Endothelial cell of umbilical vein (primary cell): ENCODE data around the gene SNAPIN. TPM values are rescaled to one million over a fixed set of nuclear protein-coding genes. Genes with fewer than 3 reads are reported as not detected.
"Not testable (repeated sequence)": the region's sequence is repeated elsewhere in the genome, so short reads cannot be mapped to it uniquely, and the experiment has no call there.

Experiments
- BruUV-seq: library from RNA; stranded (reverse); fragments of 400-500 nt; replicated peaks from 2 replicates; lab custom pipeline; 2021; lab: Mats Ljungman, UMichigan
- CTCF ChIA-PET: fragments of 300-600, 350-600 bp; sonication (Branson Sonifier 250); formaldehyde crosslinking; loops from one replicate; lab custom pipeline; 2021; ENCODE audit warnings: antibody characterized with exemption, inconsistent platforms; lab: Charles Lee
- POLR2A ChIA-PET: fragments of 300-600, 350-600 bp; sonication (Branson Sonifier 250); formaldehyde crosslinking; loops from one replicate; lab custom pipeline; 2021; ENCODE audit warnings: antibody characterized with exemption, inconsistent platforms; lab: Charles Lee
- DNase-seq: peaks from one replicate; pipeline ENCODE4 v3.0.0-alpha.2; 2011; ENCODE audit warnings: low read depth, low spot score
- FAIRE-seq: peaks from 2 replicates; lab custom pipeline; 2011; peaks lifted over from hg19 to GRCh38; lab: Jason Lieb, UNC
- H2AFZ ChIP-seq: 2 replicates; pipeline ENCODE4 v1.6.0; 2012; ENCODE audit warnings: low read depth, low read length, control low read depth, inconsistent platforms
- H3K27ac ChIP-seq: 2 replicates; pipeline ENCODE4 v1.5.1; 2011; ENCODE audit warnings: low read depth, mild to moderate bottlenecking, control low read depth, low read length, moderate library complexity; ENCODE audit not compliant: insufficient read depth
- H3K27me3 ChIP-seq, 2 experiments: 2 replicates each; pipeline versions ENCODE4 v1.6.0 to v1.6.1; 2011; ENCODE audit warnings: low read length in 2 of 2, mixed read lengths in 1 of 2; ENCODE audit not compliant: control insufficient read depth in 2 of 2, insufficient read depth in 2 of 2
- H3K36me3 ChIP-seq, 2 experiments: 2 replicates in 1 of 2; 3 replicates in 1 of 2; pipeline ENCODE4 v1.5.1; 2011; ENCODE audit warnings: low read length in 2 of 2, mild to moderate bottlenecking in 1 of 2, moderate library complexity in 1 of 2; ENCODE audit not compliant: control insufficient read depth in 2 of 2, insufficient read depth in 2 of 2; ENCODE audit errors: extremely low read depth in 1 of 2
- H3K4me1 ChIP-seq: 3 replicates; pipeline ENCODE4 v1.5.1; 2011; ENCODE audit warnings: mild to moderate bottlenecking, low read length; ENCODE audit not compliant: control insufficient read depth, insufficient read depth; ENCODE audit errors: extremely low read depth
- H3K4me2 ChIP-seq: 2 replicates; pipeline ENCODE4 v1.6.1; 2011; ENCODE audit warnings: low read length, control low read depth, mixed read lengths; ENCODE audit not compliant: insufficient read depth
- H3K4me3 ChIP-seq, 3 experiments: fragments of 200-600 bp in 1 of 3; sonication (generic), shearing (Covaris generic) in 1 of 3; replicated peaks in 1 of 3; 2 replicates each; pipeline ENCODE4 v1.5.1; 2011 to 2016; ENCODE audit warnings: control low read depth in 3 of 3, low read length in 3 of 3, mild to moderate bottlenecking in 2 of 3, inconsistent platforms in 1 of 3, low read depth in 1 of 3, moderate library complexity in 1 of 3; ENCODE audit not compliant: insufficient read depth in 1 of 3
- H3K79me2 ChIP-seq: 2 replicates; pipeline ENCODE4 v1.6.0; 2012; ENCODE audit warnings: low read length, inconsistent platforms; ENCODE audit not compliant: control insufficient read depth, insufficient read depth
- H3K9ac ChIP-seq: replicated peaks from 2 replicates; pipeline ENCODE3; 2011; ENCODE audit warnings: low read length, control low read depth; ENCODE audit not compliant: insufficient read depth; ENCODE audit errors: extremely low read depth
- H3K9me1 ChIP-seq: replicated peaks from 3 replicates; pipeline ENCODE4 v1.6.0; 2011; ENCODE audit warnings: mild to moderate bottlenecking, low read length; ENCODE audit not compliant: control insufficient read depth, insufficient read depth; ENCODE audit errors: extremely low read depth
- H3K9me3 ChIP-seq: replicated peaks from 2 replicates; pipeline ENCODE4 v1.5.1; 2012; ENCODE audit warnings: low read length, inconsistent platforms; ENCODE audit not compliant: control insufficient read depth, insufficient read depth
- H4K20me1 ChIP-seq: replicated peaks from 2 replicates; pipeline ENCODE3; 2011; ENCODE audit warnings: mild to moderate bottlenecking, low read length; ENCODE audit not compliant: control insufficient read depth, insufficient read depth; ENCODE audit errors: extremely low read depth
- CTCF ChIP-seq, 2 donors: IDR thresholded peaks; 1 replicate in 1 of 2; 2 replicates in 1 of 2; pipeline ENCODE4 v1.5.1; 2011; ENCODE audit warnings: low read length in 2 of 2, mild to moderate bottlenecking in 2 of 2, moderate library complexity in 2 of 2, control low read depth in 1 of 2, inconsistent platforms in 1 of 2, low read depth in 1 of 2; ENCODE audit not compliant: insufficient read depth in 1 of 2; ENCODE audit errors: extremely low read depth in 1 of 2
- EZH2 ChIP-seq: IDR thresholded peaks from 2 replicates; pipeline ENCODE4 v1.6.1; 2012; ENCODE audit warnings: borderline replicate concordance, low read depth, mild to moderate bottlenecking, moderate library complexity, low read length, inconsistent platforms; ENCODE audit not compliant: severe bottlenecking
- FOS ChIP-seq: IDR thresholded peaks from 2 replicates; pipeline ENCODE4 v1.6.1; 2011; ENCODE audit warnings: mild to moderate bottlenecking, low read length, moderate library complexity, borderline replicate concordance; ENCODE audit not compliant: insufficient read depth
- GATA2 ChIP-seq: IDR thresholded peaks from 2 replicates; pipeline ENCODE4 v1.7.0; 2011; ENCODE audit warnings: low read depth, mild to moderate bottlenecking, moderate library complexity, mixed read lengths, low read length; ENCODE audit not compliant: insufficient read length, insufficient read depth
- JUN ChIP-seq: IDR thresholded peaks from 2 replicates; pipeline ENCODE4 v1.6.1; 2011; ENCODE audit warnings: borderline replicate concordance, low read depth; ENCODE audit not compliant: insufficient read length, insufficient read depth
- MAX ChIP-seq: IDR thresholded peaks from 2 replicates; pipeline ENCODE4 v1.6.1; 2011; ENCODE audit not compliant: insufficient read depth, insufficient read length
- MYC ChIP-seq: IDR thresholded peaks from one replicate; pipeline ENCODE4 v1.6.1; 2011; ENCODE audit warnings: mild to moderate bottlenecking, low read depth, low read length
- POLR2A ChIP-seq: IDR thresholded peaks from 2 replicates; pipeline ENCODE4 v1.6.1; 2012; ENCODE audit warnings: low read depth, mild to moderate bottlenecking, control low read depth, low read length
- POLR2AphosphoS5 ChIP-seq: IDR thresholded peaks from 2 replicates; pipeline ENCODE4 v1.6.1; 2012; ENCODE audit warnings: low read depth, mild to moderate bottlenecking, control low read depth, low read length, moderate library complexity; ENCODE audit not compliant: insufficient read depth
- dilution Hi-C: fragments of 300-500 bp; cut with MboI; formaldehyde crosslinking; loops from one replicate; pipeline ENCODE4 v1.15.0; 2019; ENCODE audit warnings: low sequenced_read_pairs; ENCODE audit not compliant: extremely low pct_ligation_motif_present
- intact Hi-C: fragments of 100-400 bp; cut with micrococcal nuclease; formaldehyde crosslinking; loops from one replicate; pipeline ENCODE4 v1.10.0; 2022
- polyA plus RNA-seq, 4 experiments: library from polyadenylated mRNA; depleted of rRNA in 3 of 4; stranded (reverse) in 3 of 4; unstranded in 1 of 4; fragments of >200 nt; gene quantifications; 2 replicates each; pipeline versions ENCODE4 v1.2.1 to v1.2.3, GENCODE V29; 2011 to 2012; ENCODE audit warnings: missing spikeins in 1 of 4
- total RNA-seq: library from RNA; stranded (reverse); gene quantifications from 2 replicates; pipeline ENCODE4 v1.2.3, GENCODE V29; 2021

The SNAPIN gene
- total and polyA plus RNA-seq, 2 donors (not counting 3 experiments of a cell fraction or from before 2014, with no cell fraction given): 36.8 to 55.1 TPM

- Histone ChIP-seq H3K27ac (no peak overlapping the region), H3K9ac (no peak overlapping the region), H3K4me1 (peaks cover 6% of the 10 kb centered on the region), H3K4me2 (no peak overlapping the region), H4K20me1 (peaks cover 2% of the 10 kb centered on the region), H3K4me3 (no peak overlapping the region), H3K36me3 (peaks cover 36 to 50% of the 10 kb centered on the region in 2 experiments), H3K9me3 (no peaks in the 10 kb centered on the region), H2AFZ (no peak overlapping the region), H3K27me3 (no peaks in the 10 kb centered on the region), H3K79me2 (peaks cover 55% of the 10 kb centered on the region), H3K9me1 (no peaks in the 10 kb centered on the region)
- no TSS peak for BruUV-seq
- ChIA-PET CTCF (interaction anchor here (1.1 to 3.0 kb wide), 3 partner anchors 12 to 67 kb away, joined by 3 to 12 read pairs (median 12); partner anchors contain the start of gene S100A13), POLR2A (no interaction called here)
- intact Hi-C loops: no loop called here
- dilution Hi-C loops: no loop called here
- FAIRE-seq (no peak), DNase-seq (no peak)
- TF ChIP-seq FOS: no peak
- TF ChIP-seq MYC: no peak
- no peak for TF ChIP-seq JUN
- TF ChIP-seq POLR2A: no peak
- TF ChIP-seq CTCF (IDR thresholded peaks at IDR 0.05; ENCODE audit: extremely low read depth in 1 of 2, insufficient read depth in 1 of 2, low read depth in 1 of 2, low read length in 2 of 2): no peak
- no peak for TF ChIP-seq GATA2
- TF ChIP-seq EZH2: no peak
- TF ChIP-seq POLR2AphosphoS5: no peak
- no peak for TF ChIP-seq MAX
Observed at GRCh38 chr1:153639280-153639679, 19.2 kb upstream of the SNAPIN start.

- H2AFZ ChIP-seq, H3K4me1 ChIP-seq, H4K20me1 ChIP-seq, H3K4me3 ChIP-seq, H3K27ac ChIP-seq, H3K4me2 ChIP-seq, H3K9me3 ChIP-seq, POLR2A ChIA-PET, intact Hi-C loops, H3K27me3 ChIP-seq, DNase-seq, dilution Hi-C loops, H3K9me1 ChIP-seq, FAIRE-seq, BruUV-seq, H3K9ac ChIP-seq: not testable (repeated sequence)
- CTCF ChIA-PET: interaction anchor here (0.9 to 2.7 kb wide), 4 partner anchors 13 to 129 kb away, joined by 3 to 12 read pairs (median 3); partner anchors contain the start of gene S100A13
- H3K36me3 ChIP-seq: peaks cover 41 to 53% of the 10 kb centered on the region in 2 experiments
- peaks cover 46% of the 10 kb centered on the region for H3K79me2 ChIP-seq
Observed at GRCh38 chr1:153640213-153640612, 18.3 kb upstream of the SNAPIN start.
